NB4 (cell line): ENCODE results near the gene COL4A4.

Experiments used
- DNase-seq: peaks from one replicate; pipeline ENCODE4 v3.0.0; 2010; ENCODE audit warnings: low read depth
- H3K4me3 ChIP-seq: one replicate; pipeline ENCODE4 v1.5.1; 2011; ENCODE audit warnings: mild to moderate bottlenecking, low read depth, low read length, moderate library complexity
- MYC ChIP-seq: IDR thresholded peaks from 2 replicates; pipeline ENCODE4 v1.6.1; 2011; ENCODE audit warnings: low read depth, low read length
- POLR2A ChIP-seq: IDR thresholded peaks from 2 replicates; pipeline ENCODE4 v1.6.1; 2011; ENCODE audit warnings: mild to moderate bottlenecking; ENCODE audit not compliant: insufficient read length; ENCODE audit errors: extremely low read depth
- TF ChIP-seq, protein P1 (sequence below): IDR thresholded peaks from one replicate; pipeline ENCODE4 v1.5.1; 2012; ENCODE audit warnings: low read depth, low read length
- TF ChIP-seq, protein P2 (sequence below): IDR thresholded peaks from 2 replicates; pipeline ENCODE4 v1.6.1; 2011; ENCODE audit warnings: low read depth, low read length

The COL4A4 gene

DNA sequence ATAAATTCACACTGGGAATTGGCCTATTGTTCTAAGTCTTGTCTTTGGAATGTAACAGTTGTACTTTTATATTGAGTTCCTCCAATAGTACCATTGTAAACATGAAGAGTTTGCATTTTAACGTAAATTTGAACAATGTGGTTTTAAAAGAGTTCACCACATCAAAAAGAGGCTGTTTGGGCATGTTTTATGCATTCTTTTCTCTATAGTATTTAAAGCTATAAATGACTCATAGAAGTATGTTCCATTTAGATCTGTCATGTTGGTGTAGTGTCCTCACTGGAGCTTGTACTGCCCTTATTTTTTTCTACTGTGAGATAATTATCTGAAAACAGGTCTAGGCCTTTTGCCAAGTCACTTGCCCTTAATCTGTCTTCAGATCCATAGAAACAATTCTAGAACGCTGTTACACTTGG is 186.2 kb downstream of the COL4A4 start:
- DNase-seq: no peak
- H3K4me3 ChIP-seq: no peak overlapping the region
- TF ChIP-seq MYC (no peak), POLR2A (no peak)
- TF ChIP-seq, protein P1, sequence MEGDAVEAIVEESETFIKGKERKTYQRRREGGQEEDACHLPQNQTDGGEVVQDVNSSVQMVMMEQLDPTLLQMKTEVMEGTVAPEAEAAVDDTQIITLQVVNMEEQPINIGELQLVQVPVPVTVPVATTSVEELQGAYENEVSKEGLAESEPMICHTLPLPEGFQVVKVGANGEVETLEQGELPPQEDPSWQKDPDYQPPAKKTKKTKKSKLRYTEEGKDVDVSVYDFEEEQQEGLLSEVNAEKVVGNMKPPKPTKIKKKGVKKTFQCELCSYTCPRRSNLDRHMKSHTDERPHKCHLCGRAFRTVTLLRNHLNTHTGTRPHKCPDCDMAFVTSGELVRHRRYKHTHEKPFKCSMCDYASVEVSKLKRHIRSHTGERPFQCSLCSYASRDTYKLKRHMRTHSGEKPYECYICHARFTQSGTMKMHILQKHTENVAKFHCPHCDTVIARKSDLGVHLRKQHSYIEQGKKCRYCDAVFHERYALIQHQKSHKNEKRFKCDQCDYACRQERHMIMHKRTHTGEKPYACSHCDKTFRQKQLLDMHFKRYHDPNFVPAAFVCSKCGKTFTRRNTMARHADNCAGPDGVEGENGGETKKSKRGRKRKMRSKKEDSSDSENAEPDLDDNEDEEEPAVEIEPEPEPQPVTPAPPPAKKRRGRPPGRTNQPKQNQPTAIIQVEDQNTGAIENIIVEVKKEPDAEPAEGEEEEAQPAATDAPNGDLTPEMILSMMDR: no peak
- TF ChIP-seq, protein P2, sequence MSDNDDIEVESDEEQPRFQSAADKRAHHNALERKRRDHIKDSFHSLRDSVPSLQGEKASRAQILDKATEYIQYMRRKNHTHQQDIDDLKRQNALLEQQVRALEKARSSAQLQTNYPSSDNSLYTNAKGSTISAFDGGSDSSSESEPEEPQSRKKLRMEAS: no peak

DNA sequence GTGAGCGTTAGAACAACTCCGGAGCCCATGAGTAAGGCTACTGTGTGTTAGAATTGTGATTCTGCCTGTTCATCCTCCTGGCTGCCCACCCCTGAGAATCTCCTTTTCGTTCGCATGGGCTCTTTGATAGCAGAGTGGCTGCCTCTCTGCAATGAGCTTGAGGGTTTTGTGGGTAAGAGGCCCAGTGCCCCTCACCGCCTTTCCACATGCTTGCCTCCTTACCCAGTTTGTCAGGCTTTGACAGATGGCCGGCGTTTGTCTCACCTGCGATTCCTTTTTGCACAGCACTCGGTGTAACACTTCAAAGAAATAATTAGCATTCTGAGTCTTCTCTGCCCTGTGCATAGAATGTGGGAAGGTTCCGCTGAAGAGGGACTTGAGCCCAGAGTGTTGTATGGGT is 190.2 kb downstream of the COL4A4 start:
- H3K4me3 ChIP-seq: no peak overlapping the region
- TF ChIP-seq, protein P2: no peak
- TF ChIP-seq POLR2A (no peak), MYC (no peak)
- TF ChIP-seq, protein P1: no peak
- no peak for DNase-seq

DNA sequence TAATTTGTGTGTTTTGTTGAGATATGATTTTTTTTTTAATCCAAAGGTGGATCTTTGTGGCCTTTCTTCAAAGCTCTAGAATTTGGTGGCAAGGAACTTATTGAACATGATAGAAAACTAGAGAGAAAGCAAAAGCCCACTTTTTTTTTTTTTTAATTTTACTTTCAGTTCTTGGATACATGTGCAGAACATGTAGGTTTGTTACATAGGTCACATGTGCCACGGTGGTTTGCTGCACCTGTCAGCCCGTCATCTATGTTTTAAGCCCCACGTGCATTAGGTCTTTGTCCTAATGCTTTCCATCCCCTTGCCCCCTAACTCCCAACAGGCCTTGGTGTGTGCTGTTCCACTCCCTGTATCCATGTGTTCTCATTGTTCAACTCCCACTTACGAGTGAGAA is 192.2 kb downstream of the COL4A4 start:
- H3K4me3 ChIP-seq: no peak overlapping the region
- TF ChIP-seq POLR2A (no peak), MYC (no peak)
- TF ChIP-seq, protein P1: no peak
- TF ChIP-seq, protein P2: no peak
- no peak for DNase-seq

DNA sequence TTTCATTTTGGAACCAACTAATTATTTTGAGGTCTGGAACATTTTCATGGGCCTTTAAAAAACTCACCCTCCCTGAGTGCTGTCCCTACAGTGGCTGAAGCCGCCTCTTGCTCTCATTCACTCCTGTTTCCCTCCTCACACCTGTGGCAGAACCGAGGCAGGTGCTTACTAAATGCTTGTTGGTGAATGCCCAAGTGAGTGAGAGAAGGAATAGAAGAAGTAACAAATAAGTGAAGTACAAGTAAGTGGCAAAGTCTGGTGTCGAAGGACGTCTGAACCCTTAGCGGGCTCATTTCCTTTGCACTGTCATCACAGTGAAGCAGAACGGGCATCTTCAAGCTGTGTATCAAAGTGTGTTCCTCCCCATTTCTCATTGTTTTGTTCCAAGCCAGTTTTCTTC is 192.9 kb downstream of the COL4A4 start:
- H3K4me3 ChIP-seq: no peak overlapping the region
- TF ChIP-seq POLR2A (no peak), MYC (no peak)
- TF ChIP-seq, protein P2: no peak
- TF ChIP-seq, protein P1: no peak
- DNase-seq: no peak

DNA sequence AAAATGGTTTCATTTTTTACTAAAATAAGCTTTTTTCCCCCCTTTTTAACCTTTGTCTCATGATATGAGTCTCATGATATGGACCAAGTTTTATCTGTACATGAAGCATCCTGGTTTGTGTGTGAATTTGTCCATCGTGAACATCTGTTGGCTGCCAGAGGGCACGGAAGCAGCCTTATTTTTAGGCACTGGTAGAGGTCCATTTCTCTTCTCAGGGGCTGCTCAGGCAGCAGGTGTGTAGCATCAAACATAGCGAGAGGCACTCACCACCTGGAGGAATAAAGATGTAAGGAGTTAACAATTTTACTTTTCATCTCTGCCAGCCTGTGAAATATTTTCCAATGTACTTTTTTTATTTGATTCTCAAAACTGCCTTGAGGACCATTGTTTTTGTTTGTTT is 193.6 kb downstream of the COL4A4 start:
- H3K4me3 ChIP-seq: no peak overlapping the region
- DNase-seq: no peak
- TF ChIP-seq, protein P1: no peak
- TF ChIP-seq MYC (no peak), POLR2A (no peak)
- TF ChIP-seq, protein P2: no peak
